Measurements from ENCODE around the gene CHST11.
"Not testable (repeated sequence)": the region's sequence is repeated elsewhere in the genome, so short reads cannot be mapped to it uniquely, and the experiment has no call there.

Gene CHST11

DNA sequence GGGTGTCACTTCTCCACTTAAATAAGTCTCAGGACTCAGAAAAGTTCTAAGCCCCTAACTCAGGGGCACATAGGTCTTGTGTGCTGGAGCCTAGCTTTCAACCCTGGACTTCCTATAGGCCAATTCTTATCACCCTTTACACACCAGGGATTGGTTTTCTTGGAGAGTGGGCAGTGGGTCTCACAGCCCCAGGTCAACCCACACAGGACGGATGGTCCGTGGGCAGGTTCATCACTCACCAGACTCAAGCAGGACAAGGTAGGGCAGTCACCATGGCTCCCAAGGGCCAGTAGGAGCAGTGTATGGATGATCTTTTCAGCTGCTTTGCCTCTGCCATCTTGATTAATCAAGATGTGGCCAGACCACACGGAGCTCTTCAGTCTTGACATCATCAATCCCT, 268.9 kb downstream of the CHST11 start:
- no peak for DNase-seq

DNA sequence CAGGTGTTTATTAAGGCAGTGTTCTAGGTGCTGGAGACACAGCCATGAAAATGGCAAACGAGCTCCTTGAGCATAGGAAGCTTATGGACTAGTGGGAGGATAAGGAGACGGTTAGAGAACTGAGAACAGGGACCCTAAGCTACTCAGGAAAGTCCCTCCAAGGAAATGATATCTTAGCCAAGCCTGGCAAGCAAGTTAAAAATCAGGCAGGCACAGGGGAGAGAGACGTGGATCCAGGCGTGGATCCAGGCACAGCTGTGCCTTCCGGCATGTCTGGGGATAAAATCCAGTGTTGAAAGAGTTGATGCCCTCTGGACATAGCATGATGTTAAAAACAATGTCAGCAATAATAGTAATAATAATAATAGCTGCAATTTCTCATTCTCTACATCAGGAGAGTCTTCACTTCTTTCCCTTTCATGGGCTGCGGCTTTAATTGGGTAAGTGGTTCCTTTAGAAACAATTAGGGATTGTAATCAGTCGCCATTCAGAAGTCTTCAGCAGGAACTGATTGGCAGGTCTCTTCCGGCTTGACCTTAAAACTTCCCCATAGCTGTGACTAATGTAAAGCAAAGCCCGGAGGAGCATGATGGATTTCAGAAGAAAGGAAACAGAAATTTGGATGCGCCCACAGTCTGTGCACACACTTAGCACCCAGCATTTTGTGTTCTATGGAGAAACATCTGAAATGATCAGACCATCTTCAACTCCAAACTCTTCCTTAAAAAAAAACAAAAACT, 271.1 kb downstream of the CHST11 start:
- no peak for DNase-seq

DNA sequence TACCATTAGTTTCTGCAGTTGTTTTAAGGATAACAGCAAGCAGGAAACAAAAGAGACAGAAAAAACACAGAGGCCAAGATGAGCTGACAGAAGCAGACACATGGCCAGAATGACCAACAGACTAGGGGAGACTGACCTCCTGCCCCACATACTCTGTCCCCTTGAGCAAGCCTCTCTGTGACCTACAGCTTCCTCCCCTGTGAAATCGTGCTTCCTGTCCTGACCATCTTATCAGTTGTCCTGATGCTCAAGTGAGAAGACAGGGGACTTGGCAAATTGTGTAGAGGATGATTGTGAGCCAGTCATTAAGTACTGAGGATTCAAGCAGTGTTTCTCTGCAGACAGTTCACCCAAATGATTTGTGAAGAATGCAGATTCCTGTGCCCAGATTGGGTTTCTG, 272.3 kb downstream of the CHST11 start:
- no peak for DNase-seq

DNA sequence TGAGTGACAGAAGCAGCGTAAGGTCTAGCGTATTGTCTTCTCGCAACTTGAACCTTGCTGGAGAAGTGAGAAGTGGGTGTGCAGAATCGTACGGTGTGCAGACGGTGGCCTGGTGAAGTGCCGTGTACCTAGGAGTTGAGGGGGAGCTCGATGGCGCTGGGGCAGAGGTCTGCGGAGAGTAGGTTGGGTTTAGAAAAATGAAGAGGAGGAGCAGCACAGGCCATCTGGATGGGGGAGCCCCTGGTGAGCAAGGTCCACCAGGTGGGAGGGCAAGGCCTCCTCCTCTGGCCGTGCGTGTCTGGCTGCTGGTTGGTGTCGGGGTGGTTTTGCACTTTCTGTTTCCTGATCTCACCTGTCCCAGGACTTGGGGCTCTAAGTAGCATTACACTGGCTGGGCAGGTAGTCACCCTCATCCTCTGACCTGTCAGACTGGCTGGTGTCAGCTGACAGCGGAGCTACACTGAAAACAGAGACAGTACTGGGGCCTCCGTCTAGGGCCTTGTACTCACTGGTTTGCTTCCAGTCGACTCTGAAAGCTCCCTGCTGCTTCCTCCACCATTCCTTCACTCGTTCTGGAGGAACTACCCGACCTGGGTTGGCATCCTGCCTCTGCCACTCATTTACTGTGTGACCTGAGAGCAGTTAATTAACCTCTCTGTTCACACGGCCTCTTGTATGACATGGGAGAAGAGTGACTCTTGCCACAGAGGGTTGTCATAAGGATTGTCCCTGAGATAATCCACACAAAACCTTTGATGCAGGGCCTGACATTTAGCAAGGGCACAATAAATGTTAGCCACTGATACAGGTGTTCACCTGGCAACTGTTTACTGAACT, 273.1 kb downstream of the CHST11 start:
- no peak for DNase-seq

DNA sequence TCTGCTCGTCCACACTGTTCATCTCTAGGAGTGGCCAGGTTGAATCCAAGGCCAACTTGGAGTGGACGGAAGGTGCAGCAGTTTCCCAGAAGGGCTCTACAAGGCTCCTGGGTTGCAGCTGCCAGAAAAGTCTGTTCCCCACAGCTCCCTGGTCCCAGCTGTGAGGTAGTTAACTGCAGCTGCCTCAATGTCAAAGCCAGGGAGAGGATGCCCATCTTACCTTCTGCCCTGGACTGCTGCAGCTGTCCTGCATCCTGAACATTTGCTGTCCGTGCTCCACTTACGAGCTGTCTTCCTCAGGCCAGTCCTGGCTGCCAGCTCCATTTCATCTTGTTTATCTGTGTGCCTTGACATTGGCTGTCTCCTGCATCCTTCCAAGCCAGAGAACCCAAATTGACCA, 274.0 kb downstream of the CHST11 start:
- DNase-seq, result no peak

DNA sequence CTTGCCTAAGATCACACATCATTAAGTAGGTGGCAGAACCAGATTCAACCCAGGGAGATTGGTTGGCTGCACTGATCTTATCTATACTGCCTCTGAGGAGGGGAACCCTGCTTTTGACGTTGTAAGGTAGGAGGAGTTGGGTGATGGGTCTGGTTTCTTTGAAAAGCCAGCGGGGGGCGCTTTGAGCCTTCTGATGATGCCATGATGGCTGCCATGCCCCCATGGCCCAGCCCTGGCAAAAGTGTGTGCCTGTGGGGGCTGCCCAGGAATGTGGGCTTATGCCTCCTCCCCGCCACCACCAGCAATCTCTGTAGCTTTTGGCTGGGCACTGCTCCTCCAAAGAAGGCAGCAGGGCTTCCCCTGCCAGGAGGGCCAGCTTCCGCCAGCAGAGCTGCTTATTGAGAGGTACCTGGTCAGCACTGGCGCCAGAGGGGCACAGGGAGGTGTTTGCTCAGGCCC, 277.0 kb downstream of the CHST11 start:
- DNase-seq, result peak; percentile 19

DNA sequence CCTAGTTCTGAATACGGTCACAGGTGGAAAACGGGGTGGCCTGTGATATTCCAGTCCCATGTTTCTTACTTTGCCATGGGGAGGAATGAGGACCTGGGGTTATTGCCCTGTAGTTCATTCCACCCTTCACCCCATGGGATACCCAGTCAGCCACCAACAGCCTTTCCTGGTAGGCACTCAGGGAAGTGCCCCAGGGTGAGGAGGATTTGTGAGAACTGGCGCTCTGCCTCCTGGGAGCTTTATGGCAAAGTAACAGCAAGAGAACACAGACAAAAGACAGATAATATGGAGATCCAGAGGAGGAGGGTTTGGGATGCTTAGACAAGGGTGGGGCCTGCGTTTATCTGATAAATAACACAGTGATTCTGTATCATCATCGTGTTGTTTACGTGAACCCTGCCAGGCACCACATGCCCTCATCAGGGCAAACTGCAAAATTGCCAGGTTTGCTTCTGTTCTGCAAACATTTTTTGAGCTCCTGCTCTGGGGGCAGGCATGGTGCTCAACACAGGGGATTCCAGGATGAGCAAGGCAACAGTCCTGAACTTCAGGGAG, 277.9 kb downstream of the CHST11 start:
- DNase-seq, result no peak

DNA sequence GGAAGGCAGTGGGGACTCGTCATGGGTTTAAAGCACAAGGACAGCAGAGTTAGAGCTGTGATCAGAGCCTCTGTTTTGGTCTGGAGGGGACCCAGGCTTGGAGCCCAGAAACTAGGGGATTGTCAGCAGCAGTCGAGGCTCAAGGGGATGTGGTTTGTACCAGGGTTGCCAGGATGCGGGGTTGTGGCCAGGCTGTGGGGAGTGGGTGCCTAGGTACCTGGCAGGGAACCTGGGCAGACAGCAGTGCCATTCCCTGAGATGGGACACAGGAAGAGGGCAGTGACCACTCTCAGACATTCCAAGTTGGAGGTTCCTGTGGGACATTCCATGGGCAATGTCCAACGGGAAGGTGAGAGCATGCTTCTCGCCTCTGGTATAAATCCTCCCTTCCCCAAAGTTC, 279.1 kb downstream of the CHST11 start:
- no peak for DNase-seq

DNA sequence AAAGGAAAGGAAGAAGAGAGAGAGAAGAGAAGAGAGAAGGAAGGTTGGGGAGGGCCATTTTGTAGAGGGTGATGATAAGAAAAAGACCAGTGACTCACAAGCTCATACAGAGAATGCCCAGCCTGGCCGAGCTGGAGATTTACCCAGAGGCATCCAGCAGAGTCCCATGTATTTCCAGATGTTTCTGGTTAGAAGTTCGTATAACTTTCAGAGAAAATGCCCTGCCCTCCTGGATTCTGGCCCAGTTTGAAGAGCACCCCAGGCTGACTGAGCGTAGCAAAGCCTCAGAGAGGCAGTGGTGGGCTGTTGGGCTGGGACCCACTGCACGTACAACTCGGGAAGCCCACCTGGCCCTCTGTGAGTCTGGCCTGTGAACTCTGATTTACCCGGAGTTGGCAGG, 279.6 kb downstream of the CHST11 start:
- no peak for DNase-seq

DNA sequence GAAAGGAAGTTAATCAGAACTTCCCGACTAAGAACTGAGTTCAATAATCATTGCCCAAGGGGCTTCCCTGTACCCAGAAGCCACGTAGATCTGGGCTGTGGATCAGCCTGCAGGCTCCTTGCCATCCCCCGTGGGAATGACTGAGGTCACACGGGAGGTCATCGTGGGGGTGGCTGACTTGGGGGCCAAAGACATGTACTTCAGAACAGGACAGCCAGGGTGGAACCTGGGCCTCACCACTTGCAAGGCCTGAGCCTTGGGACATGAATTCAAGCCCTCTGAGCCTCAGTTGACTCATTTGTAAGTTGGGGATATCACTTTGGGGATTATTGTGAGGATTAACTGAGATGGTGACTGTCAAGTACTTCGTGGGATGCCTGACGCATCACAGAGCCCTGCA, 280.4 kb downstream of the CHST11 start:
- no peak for DNase-seq

DNA sequence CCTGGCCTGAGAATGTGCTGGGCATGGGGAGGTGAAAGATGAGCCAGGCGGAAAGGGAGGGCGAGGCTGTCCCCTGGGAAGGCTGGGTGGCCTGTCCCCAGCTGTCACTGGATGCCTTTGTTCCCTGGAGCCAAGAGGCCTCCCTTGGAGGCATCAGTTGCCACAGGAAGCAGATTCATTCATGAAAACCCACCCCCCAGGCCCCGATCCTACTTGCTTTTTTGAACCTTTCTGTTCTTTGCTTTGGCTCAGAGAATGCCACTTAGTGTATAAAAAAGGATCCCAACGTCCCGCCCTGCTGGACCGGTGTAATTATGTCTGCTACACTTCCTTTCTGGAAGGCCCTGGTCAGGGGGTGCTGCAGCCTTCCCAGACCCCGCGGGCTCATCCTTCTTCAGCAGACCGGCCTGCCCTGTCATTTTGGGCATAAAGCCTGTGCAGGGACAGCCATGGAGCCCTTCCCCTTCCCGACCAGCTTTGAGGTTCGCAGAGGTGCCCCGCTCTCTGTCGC, 281.1 kb downstream of the CHST11 start:
- DNase-seq, result no peak

DNA sequence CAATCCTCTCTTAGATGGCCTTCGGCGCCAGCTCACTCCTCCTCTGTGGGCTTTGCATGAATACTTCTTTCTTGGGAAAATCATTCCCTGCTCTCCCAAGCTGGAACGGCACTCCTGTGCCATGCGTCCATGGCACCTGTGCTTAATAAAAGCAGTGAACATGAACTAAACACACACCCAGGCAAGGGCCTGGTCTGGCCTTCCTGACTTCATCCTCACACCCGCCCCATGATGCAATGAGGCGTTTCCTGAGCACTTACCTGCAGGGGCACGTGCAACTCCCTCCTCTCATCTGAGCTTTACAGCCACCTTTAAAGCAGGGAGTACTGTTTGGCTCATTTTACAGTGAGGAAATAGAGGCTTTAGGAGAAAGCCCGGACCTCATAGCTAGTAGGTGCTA, 281.6 kb downstream of the CHST11 start:
- DNase-seq, result no peak

DNA sequence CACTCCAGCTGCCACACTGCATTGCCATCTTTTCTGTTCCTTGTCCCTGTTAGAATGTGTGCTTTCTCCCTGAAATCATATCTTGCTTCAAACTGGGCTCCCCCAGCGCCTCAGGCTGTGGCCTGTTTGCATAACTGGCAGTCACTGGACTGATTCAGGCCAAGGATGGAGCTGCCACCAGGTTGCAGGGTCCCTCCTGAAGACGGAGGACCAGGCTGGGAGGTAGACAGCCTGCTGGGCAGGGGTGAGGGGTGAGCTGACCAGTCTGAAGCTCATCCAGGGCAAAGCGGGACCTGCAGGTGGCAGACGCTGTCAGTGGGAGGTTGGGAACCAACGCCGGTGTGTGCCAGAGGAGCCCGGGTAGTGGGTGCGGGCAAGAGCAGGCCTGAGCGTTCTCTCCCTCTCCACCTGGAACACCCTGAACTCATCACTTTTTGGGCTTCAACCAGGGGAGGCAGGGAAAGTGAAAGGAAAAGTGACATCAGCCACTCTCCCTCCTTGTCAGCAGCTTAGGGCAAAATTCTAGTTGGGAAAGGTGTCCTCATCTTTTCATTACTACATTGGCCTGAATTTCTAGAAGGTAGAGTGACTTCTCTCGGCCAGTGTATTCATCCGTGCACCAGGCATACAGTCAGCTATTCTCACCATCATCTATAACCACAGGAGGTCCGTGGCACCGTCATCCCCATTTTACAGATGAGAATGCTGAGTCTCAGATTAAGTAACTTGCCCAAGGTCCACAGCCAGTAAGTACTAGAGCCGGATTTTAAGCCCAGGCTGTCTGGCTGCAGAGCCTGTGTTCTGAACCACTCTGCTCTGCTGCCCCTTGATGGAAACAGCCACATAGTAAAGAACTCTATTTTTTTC, 282.3 kb downstream of the CHST11 start:
- no peak for DNase-seq

DNA sequence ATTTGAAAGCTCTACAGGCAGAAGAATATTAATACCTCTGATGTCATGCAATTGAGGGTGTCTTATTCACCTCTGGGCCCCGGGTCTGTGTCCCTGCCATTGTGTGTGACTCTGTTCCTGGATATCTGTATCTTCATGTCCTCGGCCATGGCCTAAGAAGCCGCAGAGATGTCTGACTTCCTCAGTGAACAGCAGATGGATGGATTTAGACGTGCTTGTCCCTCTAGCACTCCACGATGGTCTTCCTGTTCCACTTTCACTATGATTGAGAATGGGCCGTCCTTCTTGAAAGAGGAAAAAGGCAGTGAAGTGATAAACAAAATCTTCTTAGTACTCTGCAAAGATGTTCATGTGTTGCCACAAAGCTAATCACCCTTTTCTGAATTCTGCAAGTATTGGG, 283.9 kb downstream of the CHST11 start:
- DNase-seq, result no peak

DNA sequence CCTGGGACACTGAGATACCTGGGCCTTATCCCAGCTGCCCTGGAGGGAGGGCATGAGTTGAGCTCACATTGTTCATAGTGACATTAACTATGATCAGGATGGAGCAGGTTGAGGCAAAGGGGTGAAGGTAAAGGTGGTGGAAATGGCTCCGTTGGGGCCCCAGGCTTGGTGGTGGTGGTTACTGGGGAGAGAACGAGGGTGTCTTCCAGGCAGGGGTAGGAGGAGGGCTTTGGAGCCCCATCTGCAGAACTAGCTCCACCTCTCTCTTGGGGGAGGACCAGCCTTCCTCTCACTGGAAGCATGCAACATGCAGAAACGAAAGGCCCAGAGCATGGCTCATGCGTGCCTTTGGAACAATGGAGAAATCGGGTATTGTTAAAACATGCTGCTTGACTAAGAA, 284.3 kb downstream of the CHST11 start:
- DNase-seq, result no peak

DNA sequence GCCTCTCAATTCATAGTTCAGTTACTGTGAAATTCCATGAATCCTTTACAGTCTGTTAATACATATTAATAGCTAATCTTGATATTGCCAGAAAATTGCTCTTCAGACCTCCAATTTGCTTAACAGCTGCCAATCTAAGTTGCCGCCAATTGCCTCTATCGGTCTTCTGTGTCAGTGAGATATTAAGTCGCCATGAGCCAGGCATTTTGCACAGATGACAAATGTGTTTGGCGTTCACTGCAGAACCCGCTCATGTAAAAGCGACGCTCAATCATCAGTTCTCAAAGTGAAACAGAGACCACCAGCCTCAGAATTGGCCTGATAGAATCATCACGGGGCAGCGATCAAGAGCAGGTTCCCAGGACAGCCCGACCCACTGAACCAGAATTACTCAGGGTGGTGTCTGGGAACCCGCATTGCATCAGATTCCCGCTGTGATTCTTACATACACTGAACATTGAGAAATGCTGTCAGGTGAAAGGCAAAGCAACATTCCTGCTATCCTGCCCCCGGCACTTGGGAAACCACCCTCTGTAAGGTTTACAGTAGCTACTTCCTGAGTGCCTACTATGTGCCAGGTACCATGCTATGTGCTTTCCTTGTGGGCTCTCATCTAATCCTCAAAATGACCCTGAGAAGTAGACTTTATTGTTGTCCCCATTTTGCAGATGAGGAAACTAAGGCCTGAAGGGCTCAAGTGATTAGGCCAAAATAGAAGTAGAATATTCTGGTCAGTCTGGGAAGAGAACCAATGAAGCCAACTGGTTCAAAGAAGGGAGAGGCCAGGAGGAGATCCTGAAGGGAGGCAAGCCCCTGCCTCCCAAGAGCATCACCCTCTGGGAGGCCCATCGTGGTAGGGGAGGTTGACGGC, 285.0 kb downstream of the CHST11 start:
- DNase-seq, result no peak

DNA sequence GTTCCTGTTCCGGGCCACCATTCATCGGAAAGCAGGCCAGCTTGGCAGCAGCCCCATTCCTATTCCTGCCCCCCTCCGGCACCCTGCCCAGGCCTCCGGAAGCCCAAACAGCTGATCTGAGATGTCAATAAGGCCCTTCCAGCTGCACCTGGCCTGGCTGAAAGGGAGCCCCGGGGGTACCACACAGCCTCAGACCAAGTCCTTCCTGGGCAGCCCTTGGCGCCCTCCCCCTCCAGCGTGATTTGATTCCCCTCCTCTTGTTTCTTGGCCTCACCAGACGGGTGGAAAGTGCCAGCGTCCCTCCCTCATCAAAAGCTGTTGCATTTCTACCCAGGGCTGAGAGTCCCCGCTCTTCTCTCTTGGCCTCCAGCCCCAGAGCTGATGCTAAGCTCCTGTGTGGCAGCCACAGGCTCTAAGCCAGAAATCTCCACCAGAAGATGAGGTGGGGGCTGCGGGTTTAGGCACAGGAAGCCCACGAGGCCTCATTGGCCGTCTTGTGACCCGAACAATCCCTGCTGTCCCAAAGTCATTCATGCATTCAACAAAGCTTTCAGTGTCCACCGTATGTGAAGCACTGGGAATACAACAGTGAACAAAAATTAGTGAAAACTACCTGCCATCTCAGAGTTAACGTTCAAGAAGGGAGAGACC, 285.9 kb downstream of the CHST11 start:
- no peak for DNase-seq

DNA sequence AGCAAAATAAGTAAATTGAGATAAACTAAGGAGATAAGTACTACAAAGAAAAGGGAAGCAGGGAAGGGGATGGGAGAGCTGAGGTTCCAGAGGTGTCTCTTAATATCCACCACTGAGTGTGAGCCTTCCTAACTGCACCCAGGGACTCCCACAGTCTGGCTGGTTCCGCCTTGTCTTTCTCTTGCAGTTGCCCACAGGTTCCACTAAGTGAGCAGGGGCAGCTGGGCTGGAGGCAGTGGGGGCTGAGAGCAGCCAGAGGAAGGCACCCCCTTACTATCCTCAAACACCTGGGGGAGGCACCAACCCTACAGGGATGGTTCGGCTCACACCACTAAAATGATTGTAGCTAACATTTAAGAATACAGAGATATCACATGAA, 286.4 kb downstream of the CHST11 start:
- DNase-seq, result no peak

DNA sequence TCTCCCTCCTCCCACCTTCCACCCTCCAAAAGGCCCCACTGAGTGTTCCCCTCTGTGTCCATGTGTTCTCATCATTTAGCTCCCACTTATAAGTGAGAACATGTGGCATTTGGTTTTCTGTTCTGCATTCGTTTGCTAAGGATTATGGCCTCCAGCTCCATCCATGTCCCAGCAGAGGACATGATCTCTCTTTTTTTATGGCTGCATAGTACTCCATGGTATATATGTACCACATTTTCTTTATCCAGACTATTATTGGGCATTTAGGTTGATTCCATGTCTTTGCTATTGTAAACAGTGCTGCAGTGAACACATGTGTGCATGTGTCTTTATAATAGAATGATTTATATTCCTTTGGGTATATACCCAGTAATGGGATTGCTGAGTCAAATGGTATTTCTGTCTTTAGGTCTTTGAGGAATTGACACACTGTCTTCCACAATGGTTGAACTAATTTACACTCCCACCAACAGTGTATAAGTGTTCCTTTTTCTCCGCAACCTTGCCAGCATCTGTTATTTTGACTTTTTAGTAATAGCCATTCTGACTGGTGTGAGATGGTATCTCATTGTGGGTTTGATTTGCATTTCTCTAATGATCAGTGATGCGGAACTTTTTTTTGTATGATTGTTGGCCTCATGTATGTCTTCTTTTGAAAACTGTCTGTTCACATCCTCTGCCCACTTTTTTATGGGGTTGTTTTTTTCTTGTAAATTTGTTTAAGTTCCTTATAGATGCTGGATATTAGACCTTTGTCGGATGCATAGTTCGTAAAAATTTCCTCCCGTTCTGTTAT, 287.2 kb downstream of the CHST11 start:
- DNase-seq, result not testable (repeated sequence)

DNA sequence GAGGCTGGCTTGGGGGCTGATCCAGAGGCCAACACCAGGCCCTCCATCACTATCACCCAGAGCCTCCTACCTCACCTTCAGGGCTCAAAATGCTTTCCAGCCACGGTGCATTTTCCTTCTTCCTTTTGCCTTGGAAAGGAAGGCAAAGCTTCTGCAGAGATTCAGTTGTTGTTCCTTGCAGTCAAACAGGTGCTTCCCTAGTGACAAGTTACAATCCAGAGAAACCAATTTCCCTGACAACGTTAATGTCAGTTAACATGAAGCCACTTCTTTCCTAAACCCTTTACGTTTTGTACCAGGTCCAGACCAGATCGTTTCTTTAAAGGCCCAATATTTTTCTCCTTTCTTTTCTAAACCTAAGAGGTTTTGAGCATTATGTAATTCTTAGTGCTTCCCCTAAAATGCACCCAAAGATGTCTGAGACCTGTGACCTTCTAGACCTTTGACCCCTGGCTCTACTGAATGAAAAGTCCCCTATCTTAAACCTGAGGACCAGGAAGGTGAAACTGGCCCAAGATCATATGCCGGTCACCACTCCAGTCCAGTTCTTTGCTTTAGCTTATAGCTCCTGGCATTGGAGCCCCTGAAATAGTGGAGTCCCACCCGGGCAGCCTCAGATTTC, 289.8 kb downstream of the CHST11 start:
- no peak for DNase-seq

Measured in central memory CD4-positive, alpha-beta T cell (primary cell).